ENCODE measurements around the gene CENPT. TPM values are rescaled to one million over a fixed set of nuclear protein-coding genes. Genes with fewer than 3 reads are reported as not detected.

Gene CENPT
- total and polyA plus RNA-seq, 2 experiments from 2014 or later = 61.8 to 65.2 TPM

DNA sequence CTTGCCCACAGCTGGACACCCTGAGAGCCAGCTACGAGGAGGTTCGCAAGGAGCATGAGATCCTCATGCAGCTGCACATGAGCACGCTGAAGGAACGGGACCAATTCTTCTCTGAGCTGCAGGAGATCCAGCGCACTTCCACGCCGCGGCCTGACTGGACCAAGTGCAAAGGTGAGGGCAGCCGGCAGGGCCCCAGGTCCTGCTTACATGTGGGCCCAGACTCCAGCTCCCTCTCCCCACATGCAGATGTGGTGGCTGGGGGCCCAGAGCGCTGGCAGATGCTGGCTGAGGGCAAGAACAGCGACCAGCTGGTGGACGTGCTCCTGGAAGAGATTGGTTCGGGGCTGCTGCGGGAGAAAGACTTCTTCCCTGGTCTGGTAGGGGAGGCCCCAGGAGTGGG, 21.6 kb downstream of the CENPT start:
- TF ChIP-seq, protein P1, sequence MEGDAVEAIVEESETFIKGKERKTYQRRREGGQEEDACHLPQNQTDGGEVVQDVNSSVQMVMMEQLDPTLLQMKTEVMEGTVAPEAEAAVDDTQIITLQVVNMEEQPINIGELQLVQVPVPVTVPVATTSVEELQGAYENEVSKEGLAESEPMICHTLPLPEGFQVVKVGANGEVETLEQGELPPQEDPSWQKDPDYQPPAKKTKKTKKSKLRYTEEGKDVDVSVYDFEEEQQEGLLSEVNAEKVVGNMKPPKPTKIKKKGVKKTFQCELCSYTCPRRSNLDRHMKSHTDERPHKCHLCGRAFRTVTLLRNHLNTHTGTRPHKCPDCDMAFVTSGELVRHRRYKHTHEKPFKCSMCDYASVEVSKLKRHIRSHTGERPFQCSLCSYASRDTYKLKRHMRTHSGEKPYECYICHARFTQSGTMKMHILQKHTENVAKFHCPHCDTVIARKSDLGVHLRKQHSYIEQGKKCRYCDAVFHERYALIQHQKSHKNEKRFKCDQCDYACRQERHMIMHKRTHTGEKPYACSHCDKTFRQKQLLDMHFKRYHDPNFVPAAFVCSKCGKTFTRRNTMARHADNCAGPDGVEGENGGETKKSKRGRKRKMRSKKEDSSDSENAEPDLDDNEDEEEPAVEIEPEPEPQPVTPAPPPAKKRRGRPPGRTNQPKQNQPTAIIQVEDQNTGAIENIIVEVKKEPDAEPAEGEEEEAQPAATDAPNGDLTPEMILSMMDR (IDR thresholded peaks at IDR 0.05; ENCODE audit: low read depth, low read length) = no peak
- Histone ChIP-seq H3K36me3 (peaks cover 8% of the 10 kb centered on the region), H3K4me1 (ENCODE audit: low read depth) (no peaks in the 10 kb centered on the region), H3K27ac (no peak overlapping the region), H3K4me3 (no peak overlapping the region), H3K27me3 (peaks cover 56% of the 10 kb centered on the region), H3K9me3 (ENCODE audit: low read depth) (no peaks in the 10 kb centered on the region)
- no peak for DNase-seq (ENCODE audit: low read depth in 1 of 2, low spot score in 1 of 2)

- TF ChIP-seq, protein P1 (IDR thresholded peaks at IDR 0.05; ENCODE audit: low read depth, low read length) = no peak
- H3K4me1 ChIP-seq (ENCODE audit: low read depth) = no peaks in the 10 kb centered on the region
- H3K27ac ChIP-seq = no peak overlapping the region
- H3K27me3 ChIP-seq = peaks cover 63% of the 10 kb centered on the region
- peaks cover 8% of the 10 kb centered on the region for H3K36me3 ChIP-seq
- DNase-seq (ENCODE audit: low read depth in 1 of 2, low spot score in 1 of 2) = no peak
- no peaks in the 10 kb centered on the region for H3K9me3 ChIP-seq (ENCODE audit: low read depth)
- no peak overlapping the region for H3K4me3 ChIP-seq
Measured at GRCh38 chr16:67825119-67825518, 22.4 kb downstream of the CENPT start.

- H3K27ac ChIP-seq = no peak overlapping the region
- no peak overlapping the region for H3K4me3 ChIP-seq
- peaks cover 59% of the 10 kb centered on the region for H3K27me3 ChIP-seq
- no peak for DNase-seq (ENCODE audit: low read depth in 1 of 2, low spot score in 1 of 2)
- H3K4me1 ChIP-seq (ENCODE audit: low read depth) = no peaks in the 10 kb centered on the region
- TF ChIP-seq, protein P1 (IDR thresholded peaks at IDR 0.05; ENCODE audit: low read depth, low read length) = no peak
- H3K9me3 ChIP-seq (ENCODE audit: low read depth) = no peaks in the 10 kb centered on the region
- no peaks in the 10 kb centered on the region for H3K36me3 ChIP-seq
Measured at GRCh38 chr16:67822511-67822910, 25.0 kb downstream of the CENPT start.

GRCh38 chr16:67820608-67821259, 26.8 kb downstream of the CENPT start:
- TF ChIP-seq, protein P1 (IDR thresholded peaks at IDR 0.05; ENCODE audit: low read depth, low read length) = no peak
- Histone ChIP-seq H3K4me3 (no peak overlapping the region), H3K27ac (no peak overlapping the region), H3K4me1 (ENCODE audit: low read depth) (no peaks in the 10 kb centered on the region), H3K27me3 (peaks cover 52% of the 10 kb centered on the region), H3K36me3 (no peaks in the 10 kb centered on the region), H3K9me3 (ENCODE audit: low read depth) (no peaks in the 10 kb centered on the region)
- no peak for DNase-seq (ENCODE audit: low read depth in 1 of 2, low spot score in 1 of 2)

DNA sequence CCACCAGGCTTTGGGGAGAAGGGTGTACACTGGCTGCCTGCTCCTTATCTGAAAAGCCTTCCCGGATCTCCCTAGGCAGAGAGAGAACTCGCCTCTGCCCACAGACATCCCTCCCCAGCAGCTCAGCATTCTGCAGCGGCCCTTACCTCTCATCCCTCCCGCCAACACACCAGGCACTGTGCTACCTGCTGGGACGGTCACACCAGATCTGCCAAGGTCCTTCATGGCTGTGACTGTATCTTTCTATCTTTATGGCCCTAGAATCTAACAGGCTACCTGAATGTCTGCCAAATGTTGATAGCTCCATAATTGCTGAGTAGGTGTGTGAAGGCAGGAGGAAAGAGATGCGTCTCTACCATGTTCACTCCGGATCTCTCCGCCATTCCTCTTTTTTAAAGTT, 32.9 kb downstream of the CENPT start:
- DNase-seq (ENCODE audit: low read depth in 1 of 2, low spot score in 1 of 2) = no peak
- Histone ChIP-seq H3K4me1 (ENCODE audit: low read depth) (no peaks in the 10 kb centered on the region), H3K36me3 (no peaks in the 10 kb centered on the region), H3K4me3 (no peak overlapping the region), H3K9me3 (ENCODE audit: low read depth) (no peaks in the 10 kb centered on the region), H3K27ac (no peak overlapping the region), H3K27me3 (peaks cover 64% of the 10 kb centered on the region)
- TF ChIP-seq, protein P1 (IDR thresholded peaks at IDR 0.05; ENCODE audit: low read depth, low read length) = no peak

Data from cardiac muscle cell (in vitro differentiated cells and primary cell).